GM13976 (cell line): ENCODE results near the gene CSMD2.

Source experiments
- DNase-seq: peaks from one replicate; pipeline ENCODE4 v3.0.0; 2012; ENCODE audit warnings: low spot score
- in situ Hi-C: fragments of 300-500 bp; cut with MboI; formaldehyde crosslinking; loops from one replicate; pipeline ENCODE4 v1.12.0; 2022; ENCODE audit warnings: low sequenced_read_pairs, mixed read lengths, inconsistent platforms; ENCODE audit not compliant: unreplicated experiment
- TF ChIP-seq, protein P1 (sequence below): IDR thresholded peaks from 2 replicates; pipeline ENCODE4 v1.5.1; 2012; ENCODE audit warnings: borderline replicate concordance, mild to moderate bottlenecking; ENCODE audit not compliant: insufficient read depth; ENCODE audit errors: extremely low read depth, missing control alignments, control extremely low read depth

CSMD2 gene

DNA sequence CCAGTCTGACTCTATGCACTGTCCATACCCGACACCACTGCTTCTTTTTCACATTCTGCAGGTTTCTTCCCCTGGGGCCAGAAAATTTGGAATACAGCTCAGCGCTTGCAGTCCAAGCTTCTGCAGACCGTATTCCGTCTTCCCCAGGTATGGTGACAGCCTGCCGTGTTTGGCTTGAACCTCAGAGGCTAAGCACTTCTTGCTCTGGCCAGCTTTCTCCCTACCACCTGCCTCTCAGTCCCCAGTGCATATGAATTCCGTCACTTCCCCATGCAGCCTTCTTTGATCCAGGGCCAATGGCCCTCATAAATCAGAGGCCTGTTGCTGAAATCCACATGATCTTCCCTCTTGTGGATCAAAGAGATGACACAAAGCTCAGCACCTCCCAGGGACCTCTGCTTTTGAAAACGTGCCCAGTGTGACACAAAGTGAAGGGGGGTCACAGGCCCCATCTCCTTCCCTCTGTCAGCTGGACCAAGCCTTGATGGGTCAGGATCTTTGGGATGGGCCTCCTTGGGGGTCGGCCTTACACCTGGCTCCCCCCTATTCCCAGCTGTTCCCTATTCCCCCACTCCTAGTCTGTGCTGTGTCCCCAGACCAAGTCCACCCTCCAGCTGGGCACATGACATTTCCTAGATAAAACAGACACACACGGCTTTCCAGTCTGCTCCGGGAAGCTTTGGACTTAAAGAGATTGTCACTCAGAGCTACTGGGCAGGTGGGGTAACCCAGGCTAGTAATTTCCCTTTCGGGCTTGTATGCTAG, 234.5 kb downstream of the CSMD2 start:
- in situ Hi-C loops, result no loop called here
- TF ChIP-seq, protein P1, sequence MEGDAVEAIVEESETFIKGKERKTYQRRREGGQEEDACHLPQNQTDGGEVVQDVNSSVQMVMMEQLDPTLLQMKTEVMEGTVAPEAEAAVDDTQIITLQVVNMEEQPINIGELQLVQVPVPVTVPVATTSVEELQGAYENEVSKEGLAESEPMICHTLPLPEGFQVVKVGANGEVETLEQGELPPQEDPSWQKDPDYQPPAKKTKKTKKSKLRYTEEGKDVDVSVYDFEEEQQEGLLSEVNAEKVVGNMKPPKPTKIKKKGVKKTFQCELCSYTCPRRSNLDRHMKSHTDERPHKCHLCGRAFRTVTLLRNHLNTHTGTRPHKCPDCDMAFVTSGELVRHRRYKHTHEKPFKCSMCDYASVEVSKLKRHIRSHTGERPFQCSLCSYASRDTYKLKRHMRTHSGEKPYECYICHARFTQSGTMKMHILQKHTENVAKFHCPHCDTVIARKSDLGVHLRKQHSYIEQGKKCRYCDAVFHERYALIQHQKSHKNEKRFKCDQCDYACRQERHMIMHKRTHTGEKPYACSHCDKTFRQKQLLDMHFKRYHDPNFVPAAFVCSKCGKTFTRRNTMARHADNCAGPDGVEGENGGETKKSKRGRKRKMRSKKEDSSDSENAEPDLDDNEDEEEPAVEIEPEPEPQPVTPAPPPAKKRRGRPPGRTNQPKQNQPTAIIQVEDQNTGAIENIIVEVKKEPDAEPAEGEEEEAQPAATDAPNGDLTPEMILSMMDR, result no peak
- no peak for DNase-seq

DNA sequence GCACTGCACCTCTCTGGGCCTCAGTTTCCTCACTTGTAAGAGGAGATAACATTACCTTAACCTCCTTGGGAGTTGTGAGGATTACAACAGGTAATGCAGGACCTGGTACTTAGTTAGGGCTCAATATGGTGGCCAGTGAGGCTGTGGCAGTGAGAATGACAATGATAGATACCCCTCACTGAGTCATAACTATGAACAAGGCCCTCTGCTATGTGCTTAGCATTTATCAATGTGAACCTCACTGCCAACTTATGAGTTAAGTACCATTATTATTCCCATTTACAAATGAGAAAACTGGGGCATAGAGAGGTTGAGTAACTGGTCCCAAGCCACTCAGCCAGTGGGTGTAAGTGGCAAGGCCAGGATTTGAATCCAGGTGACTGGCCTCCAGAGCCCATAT, 236.8 kb downstream of the CSMD2 start:
- no peak for DNase-seq
- TF ChIP-seq, protein P1, result no peak
- in situ Hi-C loops, result no loop called here

DNA sequence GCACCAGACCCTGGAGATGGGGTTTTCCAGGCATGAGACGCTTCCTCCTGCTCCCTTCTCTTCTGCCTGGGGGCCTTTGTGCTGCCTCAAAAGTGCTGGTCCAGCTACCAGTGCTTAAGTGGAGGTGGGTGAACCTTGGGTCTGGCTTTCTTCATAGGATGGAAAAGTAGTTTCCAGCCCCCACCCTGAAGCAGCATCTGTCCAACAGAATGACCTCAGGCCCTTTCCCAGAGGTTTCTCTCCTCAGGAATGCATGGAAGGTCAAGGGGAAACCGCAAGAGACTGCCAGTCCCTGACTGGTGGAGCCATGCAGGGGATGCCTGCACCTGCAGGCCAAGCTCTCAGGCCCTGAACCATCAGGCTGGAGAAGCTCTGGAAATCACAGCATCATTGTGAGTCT, 237.3 kb downstream of the CSMD2 start:
- DNase-seq, result no peak
- in situ Hi-C loops, result no loop called here
- TF ChIP-seq, protein P1, result no peak

DNA sequence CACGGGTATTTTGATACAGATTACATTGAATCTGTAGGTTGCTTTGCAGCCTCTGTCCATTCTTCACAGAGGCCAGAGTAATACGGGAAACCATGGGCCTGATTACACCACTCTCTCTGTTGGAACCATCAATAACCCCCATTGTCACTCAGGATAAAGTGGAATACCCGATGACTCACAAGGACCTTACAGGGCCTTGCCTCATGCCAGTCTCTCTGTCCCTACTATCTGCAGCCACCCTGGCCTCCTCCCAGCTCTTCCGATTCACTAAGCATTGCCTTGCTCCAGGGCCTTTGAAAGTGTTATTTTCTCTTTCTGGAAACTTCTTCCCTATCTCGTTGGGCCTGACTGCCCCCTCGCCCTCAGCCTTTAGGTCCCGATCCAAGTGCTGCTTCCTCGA, 239.4 kb downstream of the CSMD2 start:
- DNase-seq, result no peak
- TF ChIP-seq, protein P1, result no peak
- in situ Hi-C loops, result no loop called here

DNA sequence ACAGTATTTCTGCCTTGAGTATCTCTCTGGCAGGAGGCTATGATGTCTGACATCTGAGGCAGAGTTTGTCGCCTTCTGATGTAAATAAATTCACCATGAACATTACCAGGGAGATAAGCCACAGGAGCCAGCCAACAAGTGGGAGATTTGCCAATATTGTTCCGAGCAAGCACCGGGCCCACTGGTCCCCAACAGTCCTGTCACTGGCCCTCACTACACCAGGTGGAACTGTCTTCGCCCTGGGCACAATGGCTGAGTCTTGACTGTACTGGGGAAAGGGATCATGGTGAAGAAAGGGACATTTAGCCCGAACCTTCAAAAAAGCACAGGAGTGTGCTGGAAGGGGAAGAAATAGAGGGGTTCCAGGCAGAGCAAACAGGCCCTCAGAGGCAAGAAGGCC, 243.7 kb downstream of the CSMD2 start:
- no peak for DNase-seq
- TF ChIP-seq, protein P1, result no peak
- in situ Hi-C loops, result no loop called here

DNA sequence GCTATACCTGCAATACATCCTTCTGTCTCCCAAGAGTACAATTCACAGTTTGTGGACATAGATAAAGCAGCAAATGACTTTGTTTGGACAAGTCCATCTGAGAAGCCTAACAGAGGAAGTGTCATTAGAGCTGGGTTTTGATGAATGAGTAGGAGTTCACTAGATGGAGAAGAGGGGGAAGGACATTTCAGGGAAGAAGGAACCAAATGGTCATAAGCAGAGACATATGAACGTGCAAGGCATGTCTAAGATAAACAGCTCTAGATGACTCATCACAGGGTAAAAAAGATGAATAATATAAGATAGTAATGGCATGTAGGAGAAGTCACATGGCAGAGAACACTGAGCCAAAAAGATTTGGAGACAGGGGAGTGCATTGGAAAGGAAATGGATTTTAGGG, 246.7 kb downstream of the CSMD2 start:
- DNase-seq, result no peak
- in situ Hi-C loops, result no loop called here
- TF ChIP-seq, protein P1, result no peak
